Ishikawa (cell line): ENCODE data around the gene FOXP4.

Source experiments
- CEBPB ChIP-seq: IDR thresholded peaks from 2 replicates; pipeline ENCODE4 v1.6.1; 2012
- CREB1 ChIP-seq: IDR thresholded peaks from 2 replicates; pipeline ENCODE4 v1.6.1; 2012; ENCODE audit warnings: low read depth
- EGR1 ChIP-seq: IDR thresholded peaks from 2 replicates; pipeline ENCODE4 v1.6.1; 2012
- EP300 ChIP-seq: IDR thresholded peaks from 2 replicates; pipeline ENCODE4 v1.6.1; 2012; ENCODE audit warnings: borderline replicate concordance
- FOXM1 ChIP-seq: IDR thresholded peaks from 2 replicates; pipeline ENCODE4 v1.6.1; 2012; ENCODE audit warnings: low read depth, borderline replicate concordance
- NFIC ChIP-seq: IDR thresholded peaks from 2 replicates; pipeline ENCODE4 v1.6.1; 2012
- RAD21 ChIP-seq: IDR thresholded peaks from 2 replicates; pipeline ENCODE4 v1.6.1; 2012; ENCODE audit warnings: low read depth
- TAF1 ChIP-seq: IDR thresholded peaks from 2 replicates; pipeline ENCODE4 v1.6.1; 2012; ENCODE audit warnings: low read depth, mild to moderate bottlenecking
- TCF12 ChIP-seq: IDR thresholded peaks from 2 replicates; pipeline ENCODE4 v1.6.1; 2012; ENCODE audit warnings: low read depth
- TEAD4 ChIP-seq: IDR thresholded peaks from 2 replicates; pipeline ENCODE4 v1.6.1; 2012
- YY1 ChIP-seq: IDR thresholded peaks from 2 replicates; pipeline ENCODE4 v1.6.1; 2012; ENCODE audit warnings: low read depth
- TF ChIP-seq, protein P1 (sequence below): IDR thresholded peaks from 2 replicates; pipeline ENCODE4 v1.6.1; 2012
- TF ChIP-seq, protein P2 (sequence below): IDR thresholded peaks from 2 replicates; pipeline ENCODE4 v1.6.1; 2012; ENCODE audit warnings: low read depth, mild to moderate bottlenecking

DNA sequence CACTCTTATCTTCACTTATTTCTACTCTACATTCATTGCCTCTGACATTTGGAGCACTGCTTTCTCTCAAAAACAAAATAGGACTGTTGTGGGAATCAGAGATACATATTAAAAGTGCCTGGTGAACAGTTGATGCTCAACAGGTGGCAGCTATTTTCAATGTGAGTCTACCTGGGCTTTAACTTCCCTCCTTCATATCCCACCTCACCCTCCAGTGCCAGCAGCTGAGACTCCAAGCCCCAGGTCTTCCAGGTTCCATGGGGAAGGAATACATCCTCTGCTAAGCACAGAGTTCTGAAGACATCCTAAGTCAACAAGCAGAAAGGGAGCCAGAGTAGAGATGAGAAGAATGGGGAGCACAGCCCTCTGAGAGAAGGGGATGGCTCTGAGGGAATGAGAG lies 7.0 kb upstream of the FOXP4 start:
- TF ChIP-seq, protein P1, sequence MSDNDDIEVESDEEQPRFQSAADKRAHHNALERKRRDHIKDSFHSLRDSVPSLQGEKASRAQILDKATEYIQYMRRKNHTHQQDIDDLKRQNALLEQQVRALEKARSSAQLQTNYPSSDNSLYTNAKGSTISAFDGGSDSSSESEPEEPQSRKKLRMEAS = no peak
- TF ChIP-seq RAD21 (no peak), TEAD4 (no peak), EGR1 (no peak), CEBPB (no peak), FOXM1 (no peak), EP300 (no peak), TAF1 (no peak), YY1 (no peak), CREB1 (no peak), TCF12 (no peak), NFIC (no peak)
- TF ChIP-seq, protein P2, sequence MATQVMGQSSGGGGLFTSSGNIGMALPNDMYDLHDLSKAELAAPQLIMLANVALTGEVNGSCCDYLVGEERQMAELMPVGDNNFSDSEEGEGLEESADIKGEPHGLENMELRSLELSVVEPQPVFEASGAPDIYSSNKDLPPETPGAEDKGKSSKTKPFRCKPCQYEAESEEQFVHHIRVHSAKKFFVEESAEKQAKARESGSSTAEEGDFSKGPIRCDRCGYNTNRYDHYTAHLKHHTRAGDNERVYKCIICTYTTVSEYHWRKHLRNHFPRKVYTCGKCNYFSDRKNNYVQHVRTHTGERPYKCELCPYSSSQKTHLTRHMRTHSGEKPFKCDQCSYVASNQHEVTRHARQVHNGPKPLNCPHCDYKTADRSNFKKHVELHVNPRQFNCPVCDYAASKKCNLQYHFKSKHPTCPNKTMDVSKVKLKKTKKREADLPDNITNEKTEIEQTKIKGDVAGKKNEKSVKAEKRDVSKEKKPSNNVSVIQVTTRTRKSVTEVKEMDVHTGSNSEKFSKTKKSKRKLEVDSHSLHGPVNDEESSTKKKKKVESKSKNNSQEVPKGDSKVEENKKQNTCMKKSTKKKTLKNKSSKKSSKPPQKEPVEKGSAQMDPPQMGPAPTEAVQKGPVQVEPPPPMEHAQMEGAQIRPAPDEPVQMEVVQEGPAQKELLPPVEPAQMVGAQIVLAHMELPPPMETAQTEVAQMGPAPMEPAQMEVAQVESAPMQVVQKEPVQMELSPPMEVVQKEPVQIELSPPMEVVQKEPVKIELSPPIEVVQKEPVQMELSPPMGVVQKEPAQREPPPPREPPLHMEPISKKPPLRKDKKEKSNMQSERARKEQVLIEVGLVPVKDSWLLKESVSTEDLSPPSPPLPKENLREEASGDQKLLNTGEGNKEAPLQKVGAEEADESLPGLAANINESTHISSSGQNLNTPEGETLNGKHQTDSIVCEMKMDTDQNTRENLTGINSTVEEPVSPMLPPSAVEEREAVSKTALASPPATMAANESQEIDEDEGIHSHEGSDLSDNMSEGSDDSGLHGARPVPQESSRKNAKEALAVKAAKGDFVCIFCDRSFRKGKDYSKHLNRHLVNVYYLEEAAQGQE = no peak
